SK-N-SH treated with all-trans-retinoic acid at 6 μM for 48 hours (cell line): ENCODE data around the gene FRS3.

Experiments used
- ARNTL ChIP-seq: fragments of 450-650 bp; formaldehyde crosslinking; IDR thresholded peaks from 2 replicates; pipeline ENCODE4 v1.5.0; 2020; ENCODE audit warnings: low read depth, mild to moderate bottlenecking, moderate library complexity, borderline replicate concordance
- BACH2 ChIP-seq: fragments of 250-450 bp; sonication (Bioruptor Pico); IDR thresholded peaks from 2 replicates; pipeline ENCODE4 v1.9.0; 2021; ENCODE audit warnings: mild to moderate bottlenecking, borderline replicate concordance
- CSDC2 ChIP-seq: fragments of 250-450 bp; sonication (Bioruptor Pico); IDR thresholded peaks from 2 replicates; pipeline ENCODE4 v1.5.0; 2020; ENCODE audit warnings: mild to moderate bottlenecking, moderate library complexity
- PPARA ChIP-seq: fragments of 250-450 bp; sonication (Bioruptor Pico); IDR thresholded peaks from 2 replicates; pipeline ENCODE4 v1.5.0; 2020; ENCODE audit warnings: mild to moderate bottlenecking, borderline replicate concordance
- RARB ChIP-seq: fragments of 250-450 bp; sonication (Bioruptor Pico); IDR thresholded peaks from 2 replicates; pipeline ENCODE4 v1.8.0; 2021; ENCODE audit warnings: mild to moderate bottlenecking, moderate library complexity
- SNAI2 ChIP-seq: fragments of 250-450 bp; sonication (Bioruptor Pico); IDR thresholded peaks from 2 replicates; pipeline ENCODE4 v1.5.0; 2020; ENCODE audit warnings: mild to moderate bottlenecking, moderate library complexity
- ZC3H10 ChIP-seq: fragments of 250-450 bp; sonication (Bioruptor Pico); IDR thresholded peaks from 2 replicates; pipeline ENCODE4 v1.5.1; 2021; ENCODE audit warnings: mild to moderate bottlenecking, moderate library complexity
- ZFP3 ChIP-seq: fragments of 250-450 bp; sonication (Bioruptor Pico); IDR thresholded peaks from 2 replicates; pipeline ENCODE4 v1.5.0; 2020; ENCODE audit warnings: mild to moderate bottlenecking, moderate library complexity
- ZNF565 ChIP-seq: fragments of 450-650 bp; formaldehyde crosslinking; conservative IDR thresholded peaks from 2 replicates; pipeline ENCODE4 v1.5.0; 2020; ENCODE audit warnings: low read depth, mild to moderate bottlenecking, moderate library complexity
- ZNF8 ChIP-seq: fragments of 450-650 bp; formaldehyde crosslinking; IDR thresholded peaks from 2 replicates; pipeline ENCODE4 v1.5.0; 2020; ENCODE audit warnings: mild to moderate bottlenecking, moderate library complexity
- TF ChIP-seq, protein P1 (sequence below): fragments of 250-450 bp; sonication (Bioruptor Pico); IDR thresholded peaks from 2 replicates; pipeline ENCODE4 v1.8.0; 2020; ENCODE audit warnings: mild to moderate bottlenecking, moderate library complexity, borderline replicate concordance
- TF ChIP-seq, protein P2 (sequence below): fragments of 250-450 bp; sonication (Bioruptor Pico); IDR thresholded peaks from 2 replicates; pipeline ENCODE4 v1.5.1; 2020; ENCODE audit warnings: low read depth, mild to moderate bottlenecking, moderate library complexity
- TF ChIP-seq, protein P3 (sequence below): fragments of 250-450 bp; sonication (Bioruptor Pico); IDR thresholded peaks from 2 replicates; pipeline ENCODE4 v1.8.0; 2021; ENCODE audit warnings: low read depth, mild to moderate bottlenecking, moderate library complexity, borderline replicate concordance

DNA sequence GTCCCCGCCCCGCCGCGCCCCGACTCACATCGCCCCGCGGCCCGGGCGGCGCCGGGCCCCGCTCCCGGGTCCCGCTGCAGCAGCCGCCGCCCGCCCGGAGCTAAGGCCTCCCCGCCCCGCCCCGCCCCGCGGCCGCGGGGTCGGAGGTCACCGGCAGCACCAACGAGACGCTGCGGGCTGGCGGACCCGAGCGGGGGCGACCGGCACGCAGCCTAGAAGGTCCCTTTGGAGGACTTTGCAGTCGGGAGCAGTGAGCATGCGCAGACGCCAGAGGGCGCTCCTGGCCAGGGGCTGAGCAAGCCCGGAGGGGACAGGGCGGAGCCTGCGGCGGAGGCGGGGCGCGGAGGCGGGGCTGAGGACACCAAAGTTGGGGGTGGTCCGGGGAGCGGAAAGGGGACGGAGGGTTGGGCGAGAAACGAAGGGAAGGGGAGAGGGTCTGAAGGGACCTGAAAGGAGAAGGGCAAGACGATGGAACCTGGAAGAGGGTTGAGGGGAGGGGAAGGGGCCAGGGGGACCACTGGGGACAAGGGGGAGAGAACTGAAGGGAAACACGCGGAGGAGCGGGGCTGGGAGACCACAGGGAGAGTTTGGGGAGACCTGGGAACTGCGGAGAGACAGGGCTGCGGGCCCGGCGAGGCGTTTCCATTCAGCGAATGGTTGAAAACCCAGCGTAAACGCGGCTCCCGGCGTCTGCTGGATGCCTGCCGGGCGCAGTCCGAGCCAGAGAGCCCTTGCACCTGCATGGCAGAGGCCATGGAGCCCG, at the start of gene FRS3:
- no peak for TF ChIP-seq ZNF8 (CRISPR knock-in tag)
- TF ChIP-seq, protein P1, sequence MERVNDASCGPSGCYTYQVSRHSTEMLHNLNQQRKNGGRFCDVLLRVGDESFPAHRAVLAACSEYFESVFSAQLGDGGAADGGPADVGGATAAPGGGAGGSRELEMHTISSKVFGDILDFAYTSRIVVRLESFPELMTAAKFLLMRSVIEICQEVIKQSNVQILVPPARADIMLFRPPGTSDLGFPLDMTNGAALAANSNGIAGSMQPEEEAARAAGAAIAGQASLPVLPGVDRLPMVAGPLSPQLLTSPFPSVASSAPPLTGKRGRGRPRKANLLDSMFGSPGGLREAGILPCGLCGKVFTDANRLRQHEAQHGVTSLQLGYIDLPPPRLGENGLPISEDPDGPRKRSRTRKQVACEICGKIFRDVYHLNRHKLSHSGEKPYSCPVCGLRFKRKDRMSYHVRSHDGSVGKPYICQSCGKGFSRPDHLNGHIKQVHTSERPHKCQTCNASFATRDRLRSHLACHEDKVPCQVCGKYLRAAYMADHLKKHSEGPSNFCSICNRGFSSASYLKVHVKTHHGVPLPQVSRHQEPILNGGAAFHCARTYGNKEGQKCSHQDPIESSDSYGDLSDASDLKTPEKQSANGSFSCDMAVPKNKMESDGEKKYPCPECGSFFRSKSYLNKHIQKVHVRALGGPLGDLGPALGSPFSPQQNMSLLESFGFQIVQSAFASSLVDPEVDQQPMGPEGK = no peak
- TF ChIP-seq, protein P2, sequence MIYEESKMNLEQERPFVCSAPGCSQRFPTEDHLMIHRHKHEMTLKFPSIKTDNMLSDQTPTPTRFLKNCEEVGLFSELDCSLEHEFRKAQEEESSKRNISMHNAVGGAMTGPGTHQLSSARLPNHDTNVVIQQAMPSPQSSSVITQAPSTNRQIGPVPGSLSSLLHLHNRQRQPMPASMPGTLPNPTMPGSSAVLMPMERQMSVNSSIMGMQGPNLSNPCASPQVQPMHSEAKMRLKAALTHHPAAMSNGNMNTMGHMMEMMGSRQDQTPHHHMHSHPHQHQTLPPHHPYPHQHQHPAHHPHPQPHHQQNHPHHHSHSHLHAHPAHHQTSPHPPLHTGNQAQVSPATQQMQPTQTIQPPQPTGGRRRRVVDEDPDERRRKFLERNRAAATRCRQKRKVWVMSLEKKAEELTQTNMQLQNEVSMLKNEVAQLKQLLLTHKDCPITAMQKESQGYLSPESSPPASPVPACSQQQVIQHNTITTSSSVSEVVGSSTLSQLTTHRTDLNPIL (CRISPR knock-in tag) = no peak
- no peak for TF ChIP-seq ARNTL (CRISPR knock-in tag)
- no peak for TF ChIP-seq ZFP3 (CRISPR knock-in tag)
- TF ChIP-seq ZNF565 (CRISPR knock-in tag) = no peak
- TF ChIP-seq CSDC2 (CRISPR knock-in tag) = no peak
- no peak for TF ChIP-seq BACH2 (CRISPR knock-in tag)
- no peak for TF ChIP-seq RARB (CRISPR knock-in tag)
- no peak for TF ChIP-seq ZC3H10
- no peak for TF ChIP-seq PPARA
- no peak for TF ChIP-seq SNAI2 (CRISPR knock-in tag)
- TF ChIP-seq, protein P3, sequence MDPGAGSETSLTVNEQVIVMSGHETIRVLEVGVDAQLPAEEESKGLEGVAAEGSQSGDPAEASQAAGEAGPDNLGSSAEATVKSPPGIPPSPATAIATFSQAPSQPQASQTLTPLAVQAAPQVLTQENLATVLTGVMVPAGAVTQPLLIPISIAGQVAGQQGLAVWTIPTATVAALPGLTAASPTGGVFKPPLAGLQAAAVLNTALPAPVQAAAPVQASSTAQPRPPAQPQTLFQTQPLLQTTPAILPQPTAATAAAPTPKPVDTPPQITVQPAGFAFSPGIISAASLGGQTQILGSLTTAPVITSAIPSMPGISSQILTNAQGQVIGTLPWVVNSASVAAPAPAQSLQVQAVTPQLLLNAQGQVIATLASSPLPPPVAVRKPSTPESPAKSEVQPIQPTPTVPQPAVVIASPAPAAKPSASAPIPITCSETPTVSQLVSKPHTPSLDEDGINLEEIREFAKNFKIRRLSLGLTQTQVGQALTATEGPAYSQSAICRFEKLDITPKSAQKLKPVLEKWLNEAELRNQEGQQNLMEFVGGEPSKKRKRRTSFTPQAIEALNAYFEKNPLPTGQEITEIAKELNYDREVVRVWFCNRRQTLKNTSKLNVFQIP (CRISPR knock-in tag) = no peak
